GM21515 (cell line): ENCODE measurements around the gene TGOLN2.
A peak's percentile ranks its signal among the peaks of the same experiment; 100 is the strongest.
"Not testable (repeated sequence)": the region's sequence is repeated elsewhere in the genome, so short reads cannot be mapped to it uniquely, and the experiment has no call there.

Experiments used
- ATAC-seq: cut with Tn5 transposase; IDR thresholded peaks from one replicate; pipeline ENCODE4 v1.9.1; 2021; ENCODE audit not compliant: unreplicated experiment

The TGOLN2 gene

GRCh38 chr2:85340034-85340892 is 12.5 kb upstream of the TGOLN2 start:
- no peak for ATAC-seq

GRCh38 chr2:85334928-85335327 is 7.1 kb upstream of the TGOLN2 start:
- ATAC-seq, result no peak

- ATAC-seq, result not testable (repeated sequence)
These were observed 6.1 kb upstream of the TGOLN2 start for GRCh38 chr2:85333877-85334276.

GRCh38 chr2:85330839-85331636 is 3.2 kb upstream of the TGOLN2 start:
- ATAC-seq, result no peak

GRCh38 chr2:85329701-85330100 is 1.9 kb upstream of the TGOLN2 start:
- ATAC-seq, result not testable (repeated sequence)

GRCh38 chr2:85329181-85329651 is 1.4 kb upstream of the TGOLN2 start:
- ATAC-seq, result no peak

GRCh38 chr2:85327160-85327821 is 498 bp downstream of the TGOLN2 start:
- peak; percentile 34 for ATAC-seq

GRCh38 chr2:85326406-85327159 is 1.2 kb downstream of the TGOLN2 start:
- ATAC-seq, result peak; percentile 32

GRCh38 chr2:85325466-85325811 is 2.4 kb downstream of the TGOLN2 start:
- no peak for ATAC-seq

GRCh38 chr2:85324639-85325465 is 2.9 kb downstream of the TGOLN2 start:
- ATAC-seq, result no peak

- ATAC-seq, result not testable (repeated sequence)
These were observed 3.8 kb downstream of the TGOLN2 start for GRCh38 chr2:85323988-85324367.

- ATAC-seq, result no peak
These were observed 4.3 kb downstream of the TGOLN2 start for GRCh38 chr2:85323351-85323987.

GRCh38 chr2:85319796-85320195 is 8.0 kb downstream of the TGOLN2 start:
- no peak for ATAC-seq

- no peak for ATAC-seq
These were observed 9.3 kb downstream of the TGOLN2 start for GRCh38 chr2:85318222-85319074.

- not testable (repeated sequence) for ATAC-seq
These were observed 11.9 kb downstream of the TGOLN2 start for GRCh38 chr2:85315921-85316320.

GRCh38 chr2:85314884-85315242 is 12.9 kb downstream of the TGOLN2 start:
- ATAC-seq, result no peak

GRCh38 chr2:85312404-85312803 is 15.4 kb downstream of the TGOLN2 start:
- ATAC-seq, result no peak

GRCh38 chr2:85310330-85310729 is 17.5 kb downstream of the TGOLN2 start:
- no peak for ATAC-seq
